A375 (cell line): Measurements from ENCODE around the gene KIF13A. TPM values are rescaled to one million over a fixed set of nuclear protein-coding genes. Genes with fewer than 3 reads are reported as not detected.
A peak's percentile ranks its signal among the peaks of the same experiment; 100 is the strongest.

Experiments
- small RNA-seq: library from RNA; depleted of rRNA; stranded (forward); fragments of <200 nt; gene quantifications from one replicate; pipeline ENCODE3, GENCODE V24; 2014
- total RNA-seq: library from RNA; depleted of rRNA; stranded (reverse); fragments of >200 nt; shearing (Covaris generic); gene quantifications from 2 replicates; pipeline ENCODE4 v1.2.3, GENCODE V29; 2014; rRNA removed

Gene KIF13A
- 12.6 and 12.7 TPM in 2 replicates for total RNA-seq

GRCh38 chr6:17987447-17987696 lies at the start of gene KIF13A:
TSS of gene KIF13A (minus strand) at chr6:17987635. CDS start at chr6:17987463, 172 bp downstream.

Small RNAs within 50 kb of the gene (small RNA-seq; reads per million reads assigned to genes)
- gene RF00019 (not detected), gene RNA5SP204 (7.2 reads per million, percentile 87 among the genes with 10 or more reads in this experiment)

Other genes starting within 250 kb of the KIF13A start
- 0.30 and 0.40 TPM in 2 replicates for gene NHLRC1, start 135.0 kb upstream of the KIF13A start, total RNA-seq
- gene TPMT, start 167.4 kb upstream of the KIF13A start, total RNA-seq = 5.8 and 6.4 TPM in 2 replicates
- 7.0 and 8.8 TPM in 2 replicates for gene KDM1B, start 167.8 kb upstream of the KIF13A start, total RNA-seq